HG02763 (cell line): ENCODE results near the gene GNAI2.
"Not testable (repeated sequence)": the region's sequence is repeated elsewhere in the genome, so short reads cannot be mapped to it uniquely, and the experiment has no call there.

Source experiments
- ATAC-seq: cut with Tn5 transposase; IDR thresholded peaks from one replicate; pipeline ENCODE4 v1.9.1; 2021; ENCODE audit warnings: mild to moderate bottlenecking, moderate library complexity; ENCODE audit not compliant: unreplicated experiment

The GNAI2 gene

DNA sequence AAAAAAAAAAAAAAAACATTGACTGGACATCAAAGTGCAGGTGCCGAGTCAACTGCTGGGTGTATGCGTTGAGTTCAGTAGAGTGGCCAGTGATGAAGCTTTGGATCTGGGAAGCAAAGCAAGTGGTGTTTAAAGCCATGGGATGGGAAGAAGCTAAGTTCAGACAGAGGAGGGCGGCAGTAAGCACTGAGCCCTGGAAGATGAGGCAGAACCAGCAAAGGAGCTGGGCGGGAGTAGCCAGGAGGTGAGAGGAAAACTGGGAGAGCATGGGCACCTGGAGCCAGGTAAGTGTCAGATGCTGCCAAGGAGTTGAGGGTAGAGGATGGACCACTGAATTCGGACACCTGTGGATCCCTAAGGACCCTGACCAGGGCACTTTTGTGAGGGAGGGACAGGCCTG is 11.4 kb upstream of the GNAI2 start:
- ATAC-seq: no peak

DNA sequence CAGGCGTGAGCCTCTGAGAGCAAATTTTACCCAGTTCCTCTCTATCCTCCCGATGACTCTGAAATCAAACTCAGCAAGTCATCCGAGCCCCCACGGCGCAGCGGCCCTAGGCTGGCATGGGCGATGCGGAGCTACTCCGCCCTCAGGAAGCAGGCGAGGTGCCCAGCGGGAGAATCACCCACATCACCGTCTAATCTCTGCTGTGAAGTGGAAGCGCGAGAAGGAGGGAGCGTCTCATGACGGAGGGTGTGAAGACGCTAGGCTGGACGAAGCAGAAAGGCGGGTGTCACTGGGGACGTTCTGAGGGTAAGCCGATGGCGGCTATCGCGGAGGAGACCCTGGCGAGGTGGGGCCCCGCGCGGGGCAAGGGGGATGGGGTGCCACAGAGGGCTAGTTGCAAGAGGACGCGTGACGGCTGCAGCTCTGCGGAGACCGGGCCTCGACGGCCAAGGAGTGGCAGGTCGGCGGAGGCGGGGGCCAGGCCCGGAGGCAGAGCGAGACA is 9.1 kb upstream of the GNAI2 start:
- ATAC-seq: no peak

DNA sequence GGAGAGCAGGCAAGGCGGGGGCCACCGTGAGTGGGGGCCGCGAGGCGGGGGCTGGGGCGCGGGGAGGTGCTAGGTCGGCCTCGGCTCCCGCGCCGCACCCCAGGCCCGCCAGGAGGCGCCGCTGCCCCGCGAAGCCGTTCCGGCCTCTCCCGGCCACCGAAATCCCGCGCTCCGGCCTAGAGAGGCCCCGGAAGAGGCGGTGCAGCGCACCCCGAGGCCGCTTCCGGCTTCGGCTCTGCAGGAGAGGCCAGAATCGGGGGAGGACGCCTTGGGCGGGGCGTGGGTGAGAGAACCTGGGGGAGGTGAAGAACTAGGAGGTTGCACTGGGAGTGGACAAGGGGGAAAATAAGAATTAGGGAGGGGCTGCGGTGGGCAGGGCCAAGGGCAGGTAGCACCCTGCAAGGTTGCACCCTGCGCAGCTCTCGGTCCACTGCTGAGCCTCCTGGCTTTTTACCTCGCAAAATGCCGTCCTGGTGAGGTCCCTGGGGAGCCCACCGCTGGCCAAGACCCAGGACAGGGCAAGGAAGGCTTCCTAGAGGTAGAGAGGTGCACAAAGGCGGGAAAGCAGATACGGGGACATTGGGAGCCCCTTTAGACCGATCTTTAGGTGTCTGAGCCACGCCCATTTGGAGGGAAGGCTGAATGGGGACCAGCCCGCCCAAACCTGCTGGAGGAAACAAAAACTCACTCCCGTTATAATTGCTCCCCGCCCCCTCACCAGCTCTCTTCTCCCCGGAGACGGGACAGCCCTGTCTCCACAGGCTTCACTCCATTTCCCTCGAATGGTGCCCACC is 8.4 kb upstream of the GNAI2 start:
- peak; percentile 82 for ATAC-seq

DNA sequence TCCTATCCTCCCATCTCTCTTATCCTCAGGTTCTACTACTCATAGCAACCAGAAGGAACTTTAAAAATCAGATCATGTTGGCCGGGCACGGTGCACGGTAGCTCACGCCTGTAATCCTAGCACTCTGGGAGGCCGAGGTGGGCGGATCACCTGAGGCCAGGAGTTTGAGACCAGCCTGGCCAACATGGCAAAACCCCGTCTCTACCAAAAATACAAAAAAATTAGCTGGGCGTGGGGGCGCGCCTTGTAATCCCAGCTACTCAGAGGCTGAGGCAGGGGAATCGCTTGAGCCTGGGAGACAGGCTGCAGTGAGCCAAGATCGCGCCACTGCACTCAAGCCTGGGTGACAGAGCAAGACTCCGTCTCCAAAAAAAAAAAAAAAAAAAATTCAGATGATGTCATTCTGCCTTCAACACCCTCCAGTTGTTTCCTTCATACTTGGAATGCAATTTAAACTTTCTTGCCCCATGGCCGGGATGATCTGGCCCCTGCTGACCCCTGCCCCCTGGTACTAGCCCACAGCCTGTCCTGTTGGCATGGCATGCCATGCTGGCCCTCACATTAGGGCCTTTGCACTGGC is 7.7 kb upstream of the GNAI2 start:
- ATAC-seq: not testable (repeated sequence)

DNA sequence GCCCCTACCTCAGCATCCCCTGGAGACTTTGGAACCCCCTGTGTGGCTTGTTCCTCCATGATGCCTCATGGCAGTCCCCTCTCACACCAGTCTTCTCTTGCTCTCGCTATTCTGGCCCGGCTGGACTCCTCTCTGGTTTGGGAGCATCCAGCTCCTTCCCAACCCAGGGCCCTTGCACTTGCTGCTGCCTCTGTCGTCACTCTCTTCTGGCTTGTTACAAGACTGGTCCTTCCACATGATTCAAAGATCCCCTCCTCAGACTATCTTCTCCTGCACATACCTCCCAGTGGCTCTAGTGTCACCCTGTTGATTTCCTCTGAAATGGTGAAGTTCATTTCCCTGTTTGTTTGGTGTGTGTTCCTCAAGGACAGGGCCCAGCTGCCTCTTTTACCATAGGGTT is 6.5 kb upstream of the GNAI2 start:
- ATAC-seq: no peak

DNA sequence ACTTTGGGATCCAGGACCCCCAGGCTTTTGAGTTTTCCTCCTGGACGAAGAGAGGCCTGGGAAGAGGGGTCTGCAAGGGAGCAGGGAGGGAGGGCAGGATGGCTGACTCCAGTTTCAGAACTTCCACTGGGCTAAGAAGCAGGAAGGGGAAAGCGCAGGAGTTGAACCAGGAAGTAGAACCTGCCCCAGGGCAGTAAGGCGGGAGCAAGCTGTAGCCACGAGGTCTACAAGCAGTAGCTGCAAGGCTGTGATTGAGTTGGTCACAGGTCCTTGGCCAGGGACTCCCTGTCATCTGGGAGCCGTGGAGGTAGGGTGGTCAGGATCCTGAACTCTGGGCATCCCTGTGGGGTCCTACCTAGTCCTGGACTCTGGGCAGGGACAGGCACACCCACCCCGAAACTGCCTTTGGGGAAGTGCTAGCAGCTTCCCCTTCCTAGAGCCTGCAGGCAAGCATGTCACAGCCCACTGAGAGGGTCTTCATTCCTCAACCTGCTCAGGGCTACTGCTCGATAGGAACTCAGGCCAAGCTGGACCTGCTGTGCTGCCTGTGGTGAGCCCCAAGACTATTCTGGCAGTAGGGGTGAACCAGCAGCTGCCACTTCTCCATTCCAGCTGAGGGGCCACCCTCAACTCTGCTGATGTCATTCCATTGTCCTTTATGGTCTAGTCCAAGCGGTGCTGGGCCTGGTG is 5.8 kb upstream of the GNAI2 start:
- no peak for ATAC-seq

DNA sequence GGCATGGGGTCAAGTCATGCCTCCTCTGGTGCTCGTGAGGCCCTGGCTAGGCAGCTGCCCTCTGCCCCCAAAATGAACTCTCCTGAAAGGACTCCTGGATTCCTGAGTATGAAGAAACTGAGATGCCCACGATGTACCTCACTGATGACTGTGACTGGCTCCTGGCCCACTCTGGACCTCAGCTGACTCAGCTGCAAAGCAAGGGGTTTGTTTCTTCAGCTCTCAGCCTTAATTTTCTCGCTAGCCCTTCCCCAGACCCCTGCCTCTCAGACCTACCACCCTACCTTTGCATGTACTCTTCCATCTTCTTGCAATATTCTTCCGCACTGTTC is 5.2 kb upstream of the GNAI2 start:
- no peak for ATAC-seq

DNA sequence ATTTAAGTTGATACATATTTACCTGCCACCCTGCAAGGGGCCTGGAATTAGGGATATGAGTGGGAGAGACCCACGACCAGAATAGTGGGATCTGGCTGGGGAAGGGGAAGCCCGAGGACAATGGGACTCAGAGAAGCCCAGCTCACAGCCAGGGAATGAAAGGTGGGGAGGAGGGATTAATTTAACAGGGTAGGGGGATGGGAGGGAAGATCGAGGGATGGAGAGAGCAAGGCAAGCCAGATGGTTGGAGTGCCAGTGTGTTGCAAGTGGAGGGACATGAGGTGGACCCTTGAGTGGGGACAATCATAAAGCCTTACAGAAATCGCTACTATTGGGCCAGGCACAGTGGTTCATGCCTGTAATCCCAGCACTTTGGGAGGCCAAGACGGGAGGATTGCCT is 4.4 kb upstream of the GNAI2 start:
- no peak for ATAC-seq

DNA sequence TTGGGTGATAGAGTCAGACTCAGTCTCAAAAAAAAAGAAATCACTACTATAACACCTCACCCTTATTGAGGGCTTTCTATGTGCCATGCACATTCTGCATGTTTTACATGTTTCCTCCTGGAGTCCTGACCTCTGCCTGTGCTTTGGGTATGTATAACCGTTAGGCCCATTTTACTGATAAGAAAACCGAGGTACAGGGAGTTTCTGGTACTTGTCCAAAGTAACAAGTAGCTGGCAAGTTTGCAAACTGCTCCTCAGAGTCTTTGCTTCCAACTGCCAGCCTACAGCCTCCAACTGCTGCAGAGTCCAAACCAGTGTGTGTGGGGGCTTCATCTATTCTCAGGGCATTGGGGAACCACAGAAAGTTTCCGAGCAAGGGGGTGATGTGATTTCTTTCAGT is 3.7 kb upstream of the GNAI2 start:
- no peak for ATAC-seq

DNA sequence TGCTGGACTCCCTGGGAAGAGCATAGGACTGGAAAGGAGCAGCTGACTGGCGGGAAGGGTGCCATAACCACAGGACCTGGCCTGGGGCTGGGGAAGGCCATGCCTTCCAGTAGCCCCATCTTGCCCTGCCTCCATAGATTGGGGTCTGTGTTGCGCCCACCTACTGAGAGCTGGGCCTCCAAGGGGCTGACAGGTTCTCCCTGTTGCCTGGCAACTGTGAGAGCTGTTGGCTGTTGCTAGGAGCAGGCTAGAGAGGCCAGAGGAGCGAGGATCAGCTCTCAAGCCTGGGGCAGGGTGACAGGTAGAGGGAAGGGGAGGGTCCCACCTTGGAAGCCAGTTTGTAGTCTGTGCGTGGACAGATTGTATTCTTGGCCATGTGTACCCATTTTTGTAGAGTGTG is 2.8 kb upstream of the GNAI2 start:
- no peak for ATAC-seq

DNA sequence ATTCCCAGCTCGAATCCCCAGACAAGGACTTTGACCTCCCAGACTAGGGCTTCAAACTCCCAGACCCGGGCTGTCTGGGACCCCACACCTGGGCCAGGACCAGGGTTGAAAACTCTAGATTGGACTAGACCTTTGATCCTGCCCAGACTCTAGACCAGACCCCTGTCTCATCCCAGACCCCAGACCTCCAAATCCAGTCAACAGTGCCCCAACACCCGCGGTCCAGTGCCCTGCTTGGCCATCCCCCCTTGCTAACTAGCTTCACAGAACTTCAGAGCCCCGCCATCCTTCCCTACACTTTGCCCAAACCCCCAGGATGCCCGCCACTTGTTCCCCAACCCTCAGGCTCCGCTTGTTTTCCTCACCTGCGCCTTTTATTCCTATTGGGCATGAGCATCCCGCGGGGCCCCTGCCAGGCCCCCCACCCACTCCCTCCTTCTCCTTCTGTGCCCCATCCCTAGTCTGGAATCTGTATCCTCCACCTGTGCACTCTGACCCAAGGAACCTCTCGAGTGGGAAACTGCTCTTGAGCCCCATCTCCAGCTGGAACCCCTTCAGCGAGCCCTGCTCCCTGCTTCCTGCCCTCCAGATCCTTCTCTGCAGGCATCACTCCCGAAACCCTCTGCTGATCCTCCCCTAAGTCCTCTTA is 604 bp downstream of the GNAI2 start:
- no peak for ATAC-seq

DNA sequence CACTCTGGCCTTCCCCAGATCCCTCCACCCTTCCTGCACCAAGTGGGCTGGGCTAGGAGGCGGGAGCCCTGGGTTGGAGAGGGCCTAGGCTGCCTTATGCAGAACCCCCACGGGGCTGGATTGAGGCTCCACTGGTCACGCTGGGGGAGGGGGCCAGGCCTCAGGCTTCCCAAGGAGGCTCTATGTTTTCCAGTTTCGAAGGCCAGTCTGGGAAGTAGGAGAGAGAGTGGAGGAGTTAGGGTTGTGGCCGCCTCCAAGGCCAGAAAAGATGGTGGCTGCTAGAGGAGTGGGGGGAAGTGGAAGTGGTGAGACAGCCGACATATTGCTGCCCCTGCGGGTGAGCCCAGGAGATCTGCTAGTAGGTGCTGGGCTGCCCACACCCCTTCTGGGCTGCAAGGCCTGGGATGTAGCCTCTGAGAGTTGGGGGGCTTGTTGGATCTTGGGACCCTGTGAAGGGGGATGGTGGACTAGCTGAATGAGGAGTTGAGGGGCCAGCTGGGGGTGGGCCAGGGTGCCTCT is 1.2 kb downstream of the GNAI2 start:
- no peak for ATAC-seq

DNA sequence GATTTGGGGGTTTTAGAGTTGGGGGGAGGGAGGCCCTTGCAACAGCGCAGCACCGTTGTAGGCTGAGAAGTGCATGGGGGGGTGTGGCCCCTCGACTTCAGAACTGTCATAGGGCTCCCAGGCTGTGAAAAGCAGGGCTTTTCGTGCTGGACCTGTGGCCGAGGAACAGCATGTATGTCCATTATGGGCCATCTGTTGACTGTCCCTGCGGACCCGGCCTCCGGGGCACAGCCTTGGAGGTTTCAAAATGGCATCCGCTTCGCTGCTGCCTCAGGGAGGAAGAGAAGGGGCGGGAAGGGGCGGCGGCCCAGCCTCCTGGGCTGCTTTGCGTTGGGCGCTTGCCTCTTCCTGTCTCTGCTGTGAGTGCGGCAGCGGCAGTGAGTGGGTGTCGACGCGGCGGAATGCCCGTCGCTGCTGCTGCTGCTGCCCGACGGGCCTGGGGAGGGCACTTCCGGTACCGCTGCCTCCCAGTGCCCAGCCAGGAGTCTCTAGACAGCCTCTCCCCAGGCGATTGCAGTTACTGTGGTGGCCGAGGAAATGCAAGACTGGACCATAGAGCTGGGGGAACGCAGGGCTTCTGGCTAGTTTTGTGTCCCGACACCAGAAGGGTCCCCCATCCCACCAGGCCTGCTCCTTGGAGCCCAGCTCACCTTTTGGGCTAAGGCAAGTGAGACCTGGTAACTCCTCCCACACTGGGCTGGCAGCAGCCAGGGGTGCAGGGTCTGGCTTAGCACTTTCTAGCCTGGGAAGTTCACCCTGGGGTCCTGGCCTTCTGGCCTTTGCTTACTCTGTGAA is 1.9 kb downstream of the GNAI2 start:
- peak; percentile 32 for ATAC-seq

DNA sequence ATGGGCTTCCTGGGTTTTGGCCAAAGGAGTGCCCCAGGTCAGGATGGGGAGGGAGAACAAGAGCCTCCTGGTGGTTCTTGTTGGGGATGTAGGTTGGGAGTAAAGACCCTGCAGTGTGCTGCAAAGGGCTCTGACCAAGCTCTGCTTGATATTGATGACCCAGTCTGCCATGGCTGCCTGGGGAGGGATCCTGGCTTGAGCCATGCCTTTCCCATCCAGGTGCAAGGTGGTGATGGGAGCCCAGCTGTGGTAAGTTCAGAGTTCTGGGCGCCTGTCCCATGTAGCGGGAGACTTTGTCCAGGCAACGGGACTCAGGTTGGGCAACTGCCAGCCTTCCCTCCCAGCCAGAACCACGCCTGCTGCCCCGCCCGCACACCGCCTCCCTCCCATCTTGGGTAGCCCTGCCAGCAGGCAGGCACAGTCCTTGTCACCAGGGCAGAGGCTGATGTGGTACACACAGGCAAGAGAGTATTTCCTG is 2.6 kb downstream of the GNAI2 start:
- no peak for ATAC-seq

DNA sequence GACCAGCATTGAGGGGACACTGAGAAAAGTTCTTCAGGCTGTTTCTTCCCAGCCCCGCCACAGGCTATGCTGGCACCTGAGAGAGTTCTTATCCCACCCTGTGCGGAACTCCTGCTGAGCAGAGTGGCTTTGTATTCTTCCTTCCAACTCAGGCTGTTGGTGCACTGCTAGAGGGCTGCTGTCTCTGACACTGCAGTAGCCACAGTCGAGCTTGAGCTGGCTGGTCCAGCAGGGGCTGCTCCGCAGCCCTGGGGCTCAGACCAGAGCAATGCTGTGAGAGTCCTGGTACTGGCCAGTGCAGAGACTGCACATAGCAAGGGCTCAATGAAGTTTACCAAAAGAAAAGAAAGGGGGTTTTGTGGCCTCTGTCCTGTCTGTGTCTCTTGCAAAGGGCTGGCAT is 3.6 kb downstream of the GNAI2 start:
- ATAC-seq: no peak

DNA sequence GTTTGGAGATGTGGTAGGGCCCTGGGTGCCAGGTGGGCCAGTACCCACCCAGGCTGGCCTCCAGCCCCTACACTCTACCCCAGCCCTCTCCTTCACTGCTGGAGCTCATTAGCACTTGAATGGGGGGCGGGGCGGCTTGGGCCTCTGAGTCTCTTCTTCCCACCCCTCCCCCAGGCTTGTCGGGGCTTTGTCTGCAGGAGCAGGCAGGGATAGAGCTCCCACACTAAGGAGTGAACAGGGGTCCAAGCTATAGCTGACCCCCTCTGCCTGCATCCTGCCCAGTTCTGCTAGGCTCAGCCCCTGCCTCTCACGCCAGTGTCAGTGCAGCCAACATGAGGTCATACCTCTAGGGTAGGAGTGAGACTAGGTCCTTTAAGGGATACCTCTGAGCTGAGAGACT is 5.2 kb downstream of the GNAI2 start:
- no peak for ATAC-seq

DNA sequence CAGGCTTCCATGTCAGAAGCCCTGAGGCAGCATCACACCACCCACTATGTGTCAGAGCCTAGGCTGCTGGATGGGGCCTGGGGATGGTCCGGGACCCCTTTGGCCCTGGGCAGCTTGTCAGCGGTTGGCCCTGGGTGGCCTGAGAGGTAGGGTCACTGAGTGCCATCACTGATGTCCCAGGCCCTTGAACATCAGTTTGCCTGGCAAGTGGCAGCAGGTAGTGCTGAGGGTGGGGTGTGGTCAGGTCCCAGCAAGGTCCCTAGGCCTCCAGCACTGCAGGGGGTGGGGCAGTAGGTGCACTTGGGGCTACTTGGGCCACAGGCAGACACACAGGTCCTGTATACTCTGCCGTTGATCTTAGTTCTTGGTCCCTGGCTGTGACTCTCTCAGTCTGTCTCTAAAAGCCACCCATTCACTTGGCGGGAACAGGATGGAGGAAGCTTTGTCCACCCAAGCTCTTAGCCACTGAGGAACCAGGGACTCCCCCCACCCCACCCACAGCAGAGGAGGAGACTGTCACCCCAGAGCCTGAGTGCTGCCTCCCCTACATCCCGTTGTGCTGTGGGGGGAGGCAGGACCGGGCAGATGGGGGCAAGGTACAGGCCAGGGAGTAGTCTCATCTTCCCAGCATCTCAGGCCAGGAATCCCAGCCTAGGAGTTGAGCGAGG is 5.8 kb downstream of the GNAI2 start:
- ATAC-seq: no peak

DNA sequence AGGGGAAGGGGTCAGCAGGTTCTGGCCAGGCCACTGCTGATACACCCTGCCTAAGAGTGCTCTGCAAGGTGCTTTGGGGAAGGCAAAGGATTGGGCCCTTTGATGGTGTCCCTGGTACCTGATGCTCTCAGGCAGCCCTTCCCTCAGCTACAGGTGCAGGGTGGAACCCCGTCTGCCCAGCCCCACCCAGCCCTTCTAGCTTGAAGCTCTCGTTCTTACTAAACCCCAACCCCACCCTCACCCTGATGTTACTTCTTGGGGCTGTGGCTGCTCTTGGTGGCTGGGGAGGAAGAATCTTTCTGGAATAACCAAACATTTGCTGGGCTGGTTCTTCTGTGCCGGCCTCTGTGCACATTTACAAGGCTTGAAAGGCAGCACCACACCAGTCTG is 6.4 kb downstream of the GNAI2 start:
- ATAC-seq: no peak

DNA sequence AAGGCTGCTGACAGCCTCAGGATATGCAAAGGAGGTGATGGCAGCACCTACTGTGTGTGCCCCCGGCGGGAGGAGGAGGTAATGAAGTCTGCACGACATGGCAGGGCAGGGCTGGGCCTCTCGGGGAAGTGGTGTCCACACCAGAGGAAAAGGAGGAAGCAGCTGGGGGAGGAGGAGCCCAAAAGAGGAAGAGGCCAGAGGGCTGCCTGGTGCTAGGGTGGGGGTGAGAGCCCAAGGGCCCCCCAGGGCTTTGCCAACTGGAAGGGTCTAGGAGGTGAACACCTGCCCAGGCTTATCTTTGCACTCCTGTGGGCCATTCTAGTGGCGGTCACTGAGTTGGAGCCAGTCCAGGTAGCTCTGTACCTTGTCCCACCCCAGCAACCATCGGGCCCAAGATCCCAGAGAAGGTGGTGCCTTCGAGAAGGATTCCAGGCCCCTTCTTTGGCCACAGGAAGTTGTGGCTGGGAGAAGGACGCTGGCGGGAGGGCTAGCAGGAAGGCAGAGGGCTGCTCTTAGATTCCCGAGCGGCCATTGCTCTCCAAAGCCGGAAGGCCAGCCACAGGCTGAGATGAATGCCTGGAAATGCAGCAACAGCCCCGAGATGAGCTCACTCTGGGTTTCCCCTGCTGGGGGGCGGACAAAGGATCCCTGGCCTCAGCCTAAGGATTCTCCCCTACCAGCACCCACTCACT is 7.0 kb downstream of the GNAI2 start:
- ATAC-seq: no peak

DNA sequence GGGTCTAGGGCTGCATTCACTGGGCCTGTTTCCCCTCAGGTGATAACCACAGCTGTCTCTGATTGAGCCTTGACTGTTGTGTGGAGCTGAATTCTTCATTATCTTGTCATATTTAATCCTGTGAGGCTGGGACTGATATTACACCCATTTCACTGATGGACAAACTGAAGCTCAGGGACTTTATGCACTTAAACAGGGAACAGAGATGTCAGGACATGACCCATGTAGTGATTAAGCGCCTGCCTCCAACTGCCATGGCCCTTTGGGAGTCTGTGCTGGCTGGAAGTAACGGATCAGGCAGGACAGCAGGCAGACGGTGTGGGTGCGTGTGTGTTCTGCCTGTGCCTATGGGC is 7.5 kb downstream of the GNAI2 start:
- ATAC-seq: no peak
